ENCODE measurements around the gene DDIT3.

Gene DDIT3

GRCh38 chr12:57547288-57548012 is 27.1 kb upstream of the DDIT3 start:
- DNase-seq (ENCODE audit: low read depth in 1 of 2, low spot score in 1 of 2), result no peak

- peak; percentile 76 to 93 for DNase-seq (ENCODE audit: low read depth in 1 of 2, low spot score in 1 of 2)
Observed at GRCh38 chr12:57546438-57547287, 26.3 kb upstream of the DDIT3 start, which contains the start of gene DCTN2. DCTN2 (minus strand) TSS chr12:57547192; CDS start chr12:57547063, 129 bp downstream.

GRCh38 chr12:57545809-57546437 is 25.6 kb upstream of the DDIT3 start:
- DNase-seq (ENCODE audit: low read depth in 1 of 2, low spot score in 1 of 2), result no peak

GRCh38 chr12:57543581-57543980 is 23.3 kb upstream of the DDIT3 start:
- DNase-seq (ENCODE audit: low read depth in 1 of 2, low spot score in 1 of 2), result no peak

GRCh38 chr12:57541717-57542116 is 21.4 kb upstream of the DDIT3 start:
- DNase-seq (ENCODE audit: low read depth in 1 of 2, low spot score in 1 of 2), result no peak

GRCh38 chr12:57541001-57541400 is 20.7 kb upstream of the DDIT3 start:
- no peak for DNase-seq (ENCODE audit: low read depth in 1 of 2, low spot score in 1 of 2)

- DNase-seq (ENCODE audit: low read depth in 1 of 2, low spot score in 1 of 2), result no peak
Observed at GRCh38 chr12:57539134-57539768, 18.9 kb upstream of the DDIT3 start.

GRCh38 chr12:57536597-57536942 is 16.3 kb upstream of the DDIT3 start:
- no peak for DNase-seq (ENCODE audit: low read depth in 1 of 2, low spot score in 1 of 2)

- no peak for DNase-seq (ENCODE audit: low read depth in 1 of 2, low spot score in 1 of 2)
Observed at GRCh38 chr12:57535764-57536596, 15.7 kb upstream of the DDIT3 start.

- DNase-seq (ENCODE audit: low read depth in 1 of 2, low spot score in 1 of 2), result no peak
Observed at GRCh38 chr12:57534991-57535543, 14.8 kb upstream of the DDIT3 start.

- DNase-seq (ENCODE audit: low read depth in 1 of 2, low spot score in 1 of 2), result no peak
Observed at GRCh38 chr12:57534250-57534649, 13.9 kb upstream of the DDIT3 start.

- DNase-seq (ENCODE audit: low read depth in 1 of 2, low spot score in 1 of 2), result no peak
Observed at GRCh38 chr12:57533108-57533507, 12.8 kb upstream of the DDIT3 start.

GRCh38 chr12:57531836-57532235 is 11.5 kb upstream of the DDIT3 start:
- DNase-seq (ENCODE audit: low read depth in 1 of 2, low spot score in 1 of 2), result no peak

GRCh38 chr12:57530396-57531142 is 10.3 kb upstream of the DDIT3 start:
- no peak for DNase-seq (ENCODE audit: low read depth in 1 of 2, low spot score in 1 of 2)

GRCh38 chr12:57529831-57530230 is 9.5 kb upstream of the DDIT3 start:
- no peak for DNase-seq (ENCODE audit: low read depth in 1 of 2, low spot score in 1 of 2)

GRCh38 chr12:57528831-57529555 is 8.7 kb upstream of the DDIT3 start:
- DNase-seq (ENCODE audit: low read depth in 1 of 2, low spot score in 1 of 2), result no peak

- DNase-seq (ENCODE audit: low read depth in 1 of 2, low spot score in 1 of 2), result no peak
Observed at GRCh38 chr12:57528176-57528575, 7.9 kb upstream of the DDIT3 start.

- no peak for DNase-seq (ENCODE audit: low read depth in 1 of 2, low spot score in 1 of 2)
Observed at GRCh38 chr12:57527184-57527583, 6.9 kb upstream of the DDIT3 start.
